ENCODE data around the gene TUBGCP3.

DNA sequence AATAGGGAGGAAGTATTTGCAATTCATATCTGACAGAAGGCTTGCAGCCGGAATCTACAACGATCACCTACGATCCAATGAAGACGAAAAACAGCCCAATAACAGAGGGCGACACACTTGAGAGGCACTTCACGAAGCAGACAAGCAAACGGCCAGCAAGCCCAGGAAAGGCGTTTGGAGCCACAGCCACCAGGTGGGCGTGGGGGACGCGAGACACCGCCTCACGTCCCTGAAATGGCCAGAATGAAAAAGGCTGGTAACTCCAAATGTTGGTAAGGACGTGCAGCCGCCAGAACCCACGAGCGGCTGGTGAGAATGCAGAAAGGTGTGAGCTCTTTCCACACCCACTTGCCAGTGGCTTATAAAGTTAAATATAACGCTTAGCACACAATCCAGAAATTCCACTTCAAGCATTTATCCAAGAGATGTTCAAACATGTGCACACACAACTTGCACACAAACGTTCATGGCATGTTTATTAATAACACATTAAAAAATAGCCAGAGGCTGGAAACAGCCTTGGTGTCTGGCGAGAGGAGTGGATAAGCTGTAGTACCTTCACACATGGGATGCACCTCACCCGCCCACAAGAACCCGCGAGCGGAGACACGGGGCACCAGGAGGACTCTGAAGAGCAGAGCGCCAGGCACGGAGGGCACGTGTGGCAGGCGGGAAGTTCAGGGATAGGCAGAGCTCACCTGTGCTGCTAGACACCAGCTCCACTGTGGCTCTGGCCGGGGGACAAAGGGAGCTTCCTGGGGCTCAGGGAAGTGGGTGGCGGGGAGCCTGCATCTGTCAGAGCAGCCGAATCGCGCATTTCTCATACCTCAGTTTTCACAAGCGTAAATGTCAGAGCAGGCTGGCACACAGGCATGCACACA, 122.5 kb downstream of the TUBGCP3 start:
- no peak for TF ChIP-seq POLR2A (IDR thresholded peaks at IDR 0.05)
- TF ChIP-seq, protein P1, sequence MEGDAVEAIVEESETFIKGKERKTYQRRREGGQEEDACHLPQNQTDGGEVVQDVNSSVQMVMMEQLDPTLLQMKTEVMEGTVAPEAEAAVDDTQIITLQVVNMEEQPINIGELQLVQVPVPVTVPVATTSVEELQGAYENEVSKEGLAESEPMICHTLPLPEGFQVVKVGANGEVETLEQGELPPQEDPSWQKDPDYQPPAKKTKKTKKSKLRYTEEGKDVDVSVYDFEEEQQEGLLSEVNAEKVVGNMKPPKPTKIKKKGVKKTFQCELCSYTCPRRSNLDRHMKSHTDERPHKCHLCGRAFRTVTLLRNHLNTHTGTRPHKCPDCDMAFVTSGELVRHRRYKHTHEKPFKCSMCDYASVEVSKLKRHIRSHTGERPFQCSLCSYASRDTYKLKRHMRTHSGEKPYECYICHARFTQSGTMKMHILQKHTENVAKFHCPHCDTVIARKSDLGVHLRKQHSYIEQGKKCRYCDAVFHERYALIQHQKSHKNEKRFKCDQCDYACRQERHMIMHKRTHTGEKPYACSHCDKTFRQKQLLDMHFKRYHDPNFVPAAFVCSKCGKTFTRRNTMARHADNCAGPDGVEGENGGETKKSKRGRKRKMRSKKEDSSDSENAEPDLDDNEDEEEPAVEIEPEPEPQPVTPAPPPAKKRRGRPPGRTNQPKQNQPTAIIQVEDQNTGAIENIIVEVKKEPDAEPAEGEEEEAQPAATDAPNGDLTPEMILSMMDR (IDR thresholded peaks at IDR 0.05), result no peak
